ENCODE results near the gene MPZL2. TPM values are rescaled to one million over a fixed set of nuclear protein-coding genes. Genes with fewer than 3 reads are reported as not detected.
A peak's percentile ranks its signal among the peaks of the same experiment; 100 is the strongest.

Gene MPZL2
- total RNA-seq, 2 donors from 2014 or later: 13.8 to 16.8 TPM

DNA sequence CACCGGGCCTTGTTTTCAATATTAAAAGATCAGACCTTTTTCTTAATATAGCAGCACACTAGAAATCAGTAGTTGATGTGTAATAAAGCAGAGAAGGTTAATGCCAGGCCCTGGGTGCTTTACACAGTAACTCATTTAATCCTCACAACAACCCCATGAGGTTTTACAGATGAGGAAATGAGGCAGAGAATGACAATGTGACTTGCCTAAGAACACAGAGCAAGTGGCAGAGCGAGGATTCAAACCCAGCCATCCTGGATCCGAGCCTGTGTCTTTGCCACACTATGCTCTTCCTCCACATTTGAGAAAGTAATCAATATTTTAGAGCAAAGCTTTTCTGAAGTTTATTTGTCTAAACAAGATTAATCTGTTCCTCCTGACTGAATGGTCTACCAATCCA is 46.5 kb downstream of the MPZL2 start:
- DNase-seq (ENCODE audit: low spot score): no peak
- Histone ChIP-seq H3K36me3 (no peaks in the 10 kb centered on the region), H3K9me3 (no peaks in the 10 kb centered on the region), H3K4me3 (no peak overlapping the region), H3K4me1 (peaks cover 0 to 2% of the 10 kb centered on the region in 2 donors), H3K27ac (no peak overlapping the region), H3K27me3 (no peaks in the 10 kb centered on the region)
- TF ChIP-seq, protein P1, sequence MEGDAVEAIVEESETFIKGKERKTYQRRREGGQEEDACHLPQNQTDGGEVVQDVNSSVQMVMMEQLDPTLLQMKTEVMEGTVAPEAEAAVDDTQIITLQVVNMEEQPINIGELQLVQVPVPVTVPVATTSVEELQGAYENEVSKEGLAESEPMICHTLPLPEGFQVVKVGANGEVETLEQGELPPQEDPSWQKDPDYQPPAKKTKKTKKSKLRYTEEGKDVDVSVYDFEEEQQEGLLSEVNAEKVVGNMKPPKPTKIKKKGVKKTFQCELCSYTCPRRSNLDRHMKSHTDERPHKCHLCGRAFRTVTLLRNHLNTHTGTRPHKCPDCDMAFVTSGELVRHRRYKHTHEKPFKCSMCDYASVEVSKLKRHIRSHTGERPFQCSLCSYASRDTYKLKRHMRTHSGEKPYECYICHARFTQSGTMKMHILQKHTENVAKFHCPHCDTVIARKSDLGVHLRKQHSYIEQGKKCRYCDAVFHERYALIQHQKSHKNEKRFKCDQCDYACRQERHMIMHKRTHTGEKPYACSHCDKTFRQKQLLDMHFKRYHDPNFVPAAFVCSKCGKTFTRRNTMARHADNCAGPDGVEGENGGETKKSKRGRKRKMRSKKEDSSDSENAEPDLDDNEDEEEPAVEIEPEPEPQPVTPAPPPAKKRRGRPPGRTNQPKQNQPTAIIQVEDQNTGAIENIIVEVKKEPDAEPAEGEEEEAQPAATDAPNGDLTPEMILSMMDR (IDR thresholded peaks at IDR 0.05): no peak

DNA sequence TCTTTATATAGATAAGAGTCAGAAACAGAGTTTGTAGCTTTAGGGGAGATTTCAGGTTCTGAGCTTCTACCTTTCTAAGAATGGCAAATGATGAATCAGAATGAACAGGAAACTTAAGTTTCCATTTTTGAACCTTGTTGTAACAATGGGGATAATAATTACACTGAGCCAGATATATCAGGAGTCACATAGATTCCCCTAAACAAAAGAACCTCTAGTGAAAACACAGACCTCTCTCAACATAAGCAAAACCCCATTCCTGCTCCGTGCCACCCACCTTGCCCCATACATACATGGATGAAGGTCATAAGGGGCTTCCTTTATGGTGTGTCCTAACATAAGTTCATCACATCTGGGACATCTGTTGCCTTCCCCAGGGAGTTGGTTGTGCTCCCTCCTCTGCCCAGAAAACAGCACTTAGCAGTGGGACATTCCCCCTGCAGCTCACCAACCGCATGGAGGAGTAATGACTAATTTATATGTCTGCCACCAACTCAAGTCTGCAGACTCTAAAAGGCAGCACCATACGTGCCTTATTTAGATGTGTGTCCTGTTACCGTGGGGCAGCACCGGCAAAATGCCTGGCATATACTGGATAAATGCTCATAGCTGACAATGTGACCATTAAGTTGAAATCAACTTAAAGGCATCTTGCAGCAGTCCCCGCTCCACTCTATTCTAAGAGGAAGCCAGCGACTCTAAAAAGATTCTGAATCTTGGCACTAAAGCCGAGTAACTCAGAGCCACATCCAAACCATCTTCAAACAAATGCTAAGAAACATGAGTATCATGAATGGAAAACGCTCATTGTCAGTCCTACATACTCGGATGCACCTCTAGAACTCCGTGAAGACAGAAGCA is 47.2 kb downstream of the MPZL2 start:
- Histone ChIP-seq H3K36me3 (no peaks in the 10 kb centered on the region), H3K27ac (no peak overlapping the region), H3K4me1 (peaks cover 0 to 9% of the 10 kb centered on the region in 2 donors), H3K27me3 (no peaks in the 10 kb centered on the region), H3K4me3 (no peak overlapping the region), H3K9me3 (no peaks in the 10 kb centered on the region)
- TF ChIP-seq, protein P1 (IDR thresholded peaks at IDR 0.05): no peak
- DNase-seq (ENCODE audit: low spot score): no peak

DNA sequence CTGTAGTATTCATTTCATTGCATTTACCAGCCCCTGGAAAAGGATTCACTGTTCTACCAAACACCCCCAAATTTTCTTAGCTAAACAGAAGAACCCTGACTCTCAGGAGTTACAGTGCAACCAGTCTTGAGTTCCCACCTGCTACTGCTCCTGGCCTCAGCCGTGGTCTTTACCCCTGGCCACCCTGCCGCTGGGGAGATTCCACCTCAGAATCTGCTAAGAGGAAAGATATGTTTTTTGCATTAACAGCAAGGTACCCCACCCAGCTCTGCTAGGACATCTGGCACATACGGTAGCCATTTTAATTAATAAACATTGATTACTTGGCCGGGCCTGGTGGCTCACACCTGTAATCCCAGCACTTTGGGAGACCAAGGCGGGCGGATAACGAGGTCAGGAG is 48.3 kb downstream of the MPZL2 start:
- H3K36me3 ChIP-seq: no peaks in the 10 kb centered on the region
- peaks cover 0 to 20% of the 10 kb centered on the region in 2 donors for H3K4me1 ChIP-seq
- H3K9me3 ChIP-seq: no peaks in the 10 kb centered on the region
- DNase-seq (ENCODE audit: low spot score): no peak
- H3K4me3 ChIP-seq: no peak overlapping the region
- TF ChIP-seq, protein P1 (IDR thresholded peaks at IDR 0.05): no peak
- no peaks in the 10 kb centered on the region for H3K27me3 ChIP-seq
- no peak overlapping the region for H3K27ac ChIP-seq

DNA sequence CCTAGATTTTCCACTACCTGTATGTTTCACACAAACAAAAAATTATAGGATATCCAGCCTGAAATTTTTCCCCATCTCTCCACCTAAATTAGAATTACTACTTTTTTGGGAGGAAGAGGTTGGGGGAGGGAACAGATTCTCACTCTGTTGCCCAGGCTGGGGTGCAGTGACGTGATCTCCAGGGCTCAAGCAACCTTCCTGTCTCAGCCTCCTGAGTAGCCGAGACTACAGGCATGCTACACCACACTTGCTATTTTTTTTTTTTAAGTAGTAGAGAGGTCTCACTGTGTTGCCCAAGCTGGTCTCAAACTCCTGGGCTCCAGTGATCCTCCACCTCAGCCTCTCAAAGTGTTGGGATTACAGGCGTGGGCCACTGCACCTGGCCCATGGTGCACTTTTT is 48.8 kb downstream of the MPZL2 start:
- H3K4me3 ChIP-seq: no peak overlapping the region
- no peak overlapping the region for H3K27ac ChIP-seq
- no peaks in the 10 kb centered on the region for H3K9me3 ChIP-seq
- H3K27me3 ChIP-seq: no peaks in the 10 kb centered on the region
- DNase-seq (ENCODE audit: low spot score): no peak
- H3K4me1 ChIP-seq: peaks cover 0 to 25% of the 10 kb centered on the region in 2 donors
- H3K36me3 ChIP-seq: no peaks in the 10 kb centered on the region
- TF ChIP-seq, protein P1 (IDR thresholded peaks at IDR 0.05): no peak

DNA sequence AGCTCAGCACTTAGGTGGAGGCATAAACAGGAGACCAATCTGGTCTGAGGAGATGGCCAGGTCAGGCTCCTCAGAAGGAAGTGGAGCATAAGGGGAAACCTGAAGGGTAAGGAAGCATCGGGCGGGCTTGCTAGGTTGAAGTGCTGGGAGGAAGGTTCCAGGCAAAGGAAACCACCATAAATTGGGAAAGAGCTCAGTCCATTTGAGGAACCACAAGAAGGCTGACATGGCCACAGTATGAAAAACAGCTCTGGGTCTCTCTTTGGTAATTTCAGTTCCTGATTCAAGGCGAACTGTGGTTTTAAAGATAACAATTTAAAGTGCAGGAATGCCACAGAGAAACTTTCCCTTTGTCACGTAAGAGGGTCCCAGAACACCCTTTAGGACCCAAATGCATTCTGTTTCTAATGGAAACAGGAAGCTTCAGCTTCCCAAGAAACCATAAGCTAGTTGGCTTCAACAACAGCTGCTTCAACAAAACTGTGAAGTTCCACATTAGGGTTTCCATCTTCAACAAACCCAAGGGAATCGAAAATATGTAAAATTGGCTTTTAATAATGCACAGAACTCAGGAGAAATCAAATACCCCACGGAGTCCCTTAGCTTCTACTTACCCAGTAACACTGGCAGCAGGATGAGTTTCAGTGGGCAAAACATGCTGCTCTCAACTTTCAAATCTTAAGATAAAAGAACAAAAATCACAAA is 49.7 kb downstream of the MPZL2 start:
- Histone ChIP-seq H3K27me3 (no peaks in the 10 kb centered on the region), H3K27ac (peak overlapping the region in 1 of 2 donors; percentile 27), H3K4me3 (no peak overlapping the region), H3K4me1 (peaks cover 0 to 26% of the 10 kb centered on the region in 2 donors), H3K36me3 (no peaks in the 10 kb centered on the region), H3K9me3 (no peaks in the 10 kb centered on the region)
- DNase-seq (ENCODE audit: low spot score): no peak
- TF ChIP-seq, protein P1 (IDR thresholded peaks at IDR 0.05): no peak

Measured in right atrium auricular region (tissue), 2 donors.